Body of pancreas (tissue), 4 donors: ENCODE results near the gene ATOH8.

Experiments used
- POLR2A ChIP-seq, 3 donors: fragments of 450-650 bp; IDR thresholded peaks; one replicate each; pipeline ENCODE4 v1.6.1; 2016; ENCODE audit warnings: antibody characterized with exemption in 3 of 3, mild to moderate bottlenecking in 2 of 3
- TF ChIP-seq, protein P1 (sequence below), 7 experiments: fragments of 450-650 bp in 4 of 7; fragments of 200-600 bp in 3 of 7; sonication (generic) in 3 of 7; IDR thresholded peaks; one replicate each; pipeline ENCODE4 v1.5.1; 2016 to 2019; ENCODE audit warnings: antibody characterized with exemption in 7 of 7

DNA sequence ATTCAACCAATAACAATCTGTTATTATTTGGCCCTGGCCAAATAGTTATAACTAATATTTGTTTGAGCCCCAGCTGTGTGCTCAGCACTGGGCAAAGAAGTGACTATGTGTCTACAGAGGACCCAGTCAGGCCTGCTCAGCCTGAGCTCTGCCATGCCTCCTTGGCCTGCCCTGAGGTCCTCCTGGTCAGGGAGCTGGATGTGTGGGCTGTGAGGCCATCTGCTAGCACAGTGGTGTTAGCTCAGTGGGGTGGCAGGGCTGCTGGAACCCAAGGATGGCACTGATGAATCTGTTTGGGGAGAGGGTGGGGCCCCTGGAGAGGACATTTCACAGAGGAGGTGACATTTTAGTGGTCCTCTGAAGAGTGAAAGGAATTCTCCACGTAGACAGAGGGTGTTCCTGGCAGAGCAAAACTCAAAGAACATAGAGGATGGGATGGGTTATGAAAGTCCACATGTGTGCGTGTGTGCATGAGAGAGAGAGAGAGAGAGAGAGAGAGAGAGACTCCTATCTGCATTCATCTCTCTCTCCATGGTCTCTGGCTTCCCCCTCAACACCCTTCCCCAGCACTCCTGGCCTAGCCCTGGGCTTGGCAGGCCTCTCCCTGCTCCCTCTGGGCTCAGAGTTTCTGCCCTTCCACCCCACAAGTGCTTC, 21.2 kb upstream of the ATOH8 start:
- TF ChIP-seq, protein P1, sequence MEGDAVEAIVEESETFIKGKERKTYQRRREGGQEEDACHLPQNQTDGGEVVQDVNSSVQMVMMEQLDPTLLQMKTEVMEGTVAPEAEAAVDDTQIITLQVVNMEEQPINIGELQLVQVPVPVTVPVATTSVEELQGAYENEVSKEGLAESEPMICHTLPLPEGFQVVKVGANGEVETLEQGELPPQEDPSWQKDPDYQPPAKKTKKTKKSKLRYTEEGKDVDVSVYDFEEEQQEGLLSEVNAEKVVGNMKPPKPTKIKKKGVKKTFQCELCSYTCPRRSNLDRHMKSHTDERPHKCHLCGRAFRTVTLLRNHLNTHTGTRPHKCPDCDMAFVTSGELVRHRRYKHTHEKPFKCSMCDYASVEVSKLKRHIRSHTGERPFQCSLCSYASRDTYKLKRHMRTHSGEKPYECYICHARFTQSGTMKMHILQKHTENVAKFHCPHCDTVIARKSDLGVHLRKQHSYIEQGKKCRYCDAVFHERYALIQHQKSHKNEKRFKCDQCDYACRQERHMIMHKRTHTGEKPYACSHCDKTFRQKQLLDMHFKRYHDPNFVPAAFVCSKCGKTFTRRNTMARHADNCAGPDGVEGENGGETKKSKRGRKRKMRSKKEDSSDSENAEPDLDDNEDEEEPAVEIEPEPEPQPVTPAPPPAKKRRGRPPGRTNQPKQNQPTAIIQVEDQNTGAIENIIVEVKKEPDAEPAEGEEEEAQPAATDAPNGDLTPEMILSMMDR (IDR thresholded peaks at IDR 0.05) = no peak
- no peak for TF ChIP-seq POLR2A (IDR thresholded peaks at IDR 0.05)
